ENCODE data around the gene OR51E1.

- TF ChIP-seq CTCF (IDR thresholded peaks at IDR 0.05) (no peak), POLR2A (IDR thresholded peaks at IDR 0.05) (no peak)
Measured at GRCh38 chr11:4682623-4683419, 39.0 kb downstream of the OR51E1 start.
